Astrocyte of the cerebellum (primary cell): ENCODE data around the gene ARSD.

ENCODE experiments used
- DNase-seq: peaks from one replicate; pipeline ENCODE4 v3.0.0-alpha.2; 2011; ENCODE audit warnings: low read depth
- H3K4me3 ChIP-seq: 2 replicates; pipeline ENCODE4 v1.5.1; 2011; ENCODE audit warnings: mild to moderate bottlenecking, low read depth, low read length, moderate library complexity
- in situ Hi-C: cut with HindIII; loops from 2 replicates; pipeline ENCODE4 v1.10.0; 2017; ENCODE audit warnings: low sequenced_read_pairs
- TF ChIP-seq, protein P1 (sequence below): IDR thresholded peaks from 2 replicates; pipeline ENCODE4 v1.5.1; 2012; ENCODE audit warnings: low read length, low read depth, moderate library complexity, mild to moderate bottlenecking; ENCODE audit errors: missing control alignments

ARSD gene

GRCh38 chrX:2883770-2884169, 45.4 kb downstream of the ARSD start:
- in situ Hi-C loops, result no loop called here
- DNase-seq, result no peak
- no peak overlapping the region for H3K4me3 ChIP-seq
- TF ChIP-seq, protein P1, sequence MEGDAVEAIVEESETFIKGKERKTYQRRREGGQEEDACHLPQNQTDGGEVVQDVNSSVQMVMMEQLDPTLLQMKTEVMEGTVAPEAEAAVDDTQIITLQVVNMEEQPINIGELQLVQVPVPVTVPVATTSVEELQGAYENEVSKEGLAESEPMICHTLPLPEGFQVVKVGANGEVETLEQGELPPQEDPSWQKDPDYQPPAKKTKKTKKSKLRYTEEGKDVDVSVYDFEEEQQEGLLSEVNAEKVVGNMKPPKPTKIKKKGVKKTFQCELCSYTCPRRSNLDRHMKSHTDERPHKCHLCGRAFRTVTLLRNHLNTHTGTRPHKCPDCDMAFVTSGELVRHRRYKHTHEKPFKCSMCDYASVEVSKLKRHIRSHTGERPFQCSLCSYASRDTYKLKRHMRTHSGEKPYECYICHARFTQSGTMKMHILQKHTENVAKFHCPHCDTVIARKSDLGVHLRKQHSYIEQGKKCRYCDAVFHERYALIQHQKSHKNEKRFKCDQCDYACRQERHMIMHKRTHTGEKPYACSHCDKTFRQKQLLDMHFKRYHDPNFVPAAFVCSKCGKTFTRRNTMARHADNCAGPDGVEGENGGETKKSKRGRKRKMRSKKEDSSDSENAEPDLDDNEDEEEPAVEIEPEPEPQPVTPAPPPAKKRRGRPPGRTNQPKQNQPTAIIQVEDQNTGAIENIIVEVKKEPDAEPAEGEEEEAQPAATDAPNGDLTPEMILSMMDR, result no peak

GRCh38 chrX:2879670-2880069, 49.5 kb downstream of the ARSD start:
- DNase-seq, result no peak
- TF ChIP-seq, protein P1, result no peak
- no peak overlapping the region for H3K4me3 ChIP-seq
- in situ Hi-C loops, result no loop called here

DNA sequence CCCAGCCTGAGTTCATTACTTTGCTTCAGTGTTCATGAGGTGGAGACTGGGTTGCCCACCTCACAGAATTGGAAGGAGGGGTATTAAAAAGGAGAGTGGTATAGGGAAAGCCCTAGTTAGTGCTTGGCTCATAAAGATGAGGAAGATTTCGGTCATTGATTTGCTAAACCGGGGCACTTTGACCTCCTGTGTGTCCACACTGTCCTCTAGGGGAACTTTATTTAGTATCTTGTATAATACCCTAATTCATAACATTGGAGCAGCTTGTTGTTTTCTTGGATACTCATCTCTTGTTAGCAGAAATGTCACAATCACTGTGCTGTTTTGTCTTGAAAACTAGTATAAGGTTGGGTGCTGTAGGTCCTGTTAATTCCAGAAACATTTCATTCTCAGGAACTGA, 50.6 kb downstream of the ARSD start:
- no peak overlapping the region for H3K4me3 ChIP-seq
- DNase-seq, result no peak
- TF ChIP-seq, protein P1, result no peak
- in situ Hi-C loops, result no loop called here

- in situ Hi-C loops, result no loop called here
- no peak overlapping the region for H3K4me3 ChIP-seq
- DNase-seq, result no peak
- TF ChIP-seq, protein P1, result peak; percentile 21
Observed at GRCh38 chrX:2875798-2876399, 53.2 kb downstream of the ARSD start.

DNA sequence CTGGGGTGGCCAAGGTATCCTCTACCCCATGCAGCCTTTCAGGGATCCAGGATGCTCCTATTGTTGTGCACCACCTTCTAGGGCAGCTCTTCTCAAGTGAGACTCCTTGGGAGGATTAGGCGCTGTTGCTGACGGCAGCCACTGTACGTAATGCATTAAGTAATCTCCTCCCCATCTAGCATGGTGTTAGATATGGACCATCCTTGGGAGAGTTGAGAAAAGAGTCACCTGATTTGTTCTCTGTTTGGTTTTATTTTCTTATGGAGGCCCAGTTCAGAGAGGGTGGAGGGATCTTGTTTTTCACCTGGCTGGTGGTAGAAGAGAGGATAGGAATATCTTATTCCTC, 54.0 kb downstream of the ARSD start:
- no peak overlapping the region for H3K4me3 ChIP-seq
- no peak for DNase-seq
- TF ChIP-seq, protein P1, result no peak
- in situ Hi-C loops, result no loop called here

GRCh38 chrX:2874222-2875135, 54.7 kb downstream of the ARSD start:
- TF ChIP-seq, protein P1, result no peak
- H3K4me3 ChIP-seq, result no peak overlapping the region
- no peak for DNase-seq
- in situ Hi-C loops, result loop anchor here (5.0 kb wide), 1 partner anchor 53 kb away; the partner anchor contains the start of gene ARSD
